NCI-H128 (cell line): ENCODE data around the gene MAN1C1.

ENCODE experiments used
- DNase-seq: peaks from one replicate; lab custom pipeline; 2025; ENCODE audit not compliant: unreplicated experiment; lab: John Stamatoyannopoulos, UW

MAN1C1 gene

GRCh38 chr1:25811384-25812082, 194.9 kb downstream of the MAN1C1 start:
- no peak for DNase-seq

GRCh38 chr1:25813071-25813733, 196.6 kb downstream of the MAN1C1 start:
- DNase-seq: no peak

- no peak for DNase-seq
Measured at GRCh38 chr1:25813734-25814471, 197.3 kb downstream of the MAN1C1 start.

GRCh38 chr1:25814549-25815087, 198.0 kb downstream of the MAN1C1 start:
- no peak for DNase-seq

- no peak for DNase-seq
Measured at GRCh38 chr1:25815208-25816111, 198.9 kb downstream of the MAN1C1 start.

GRCh38 chr1:25816112-25816718, 199.6 kb downstream of the MAN1C1 start:
- no peak for DNase-seq

GRCh38 chr1:25817840-25818501, 201.4 kb downstream of the MAN1C1 start:
- no peak for DNase-seq

- no peak for DNase-seq
Measured at GRCh38 chr1:25818569-25818968, 202.0 kb downstream of the MAN1C1 start.

GRCh38 chr1:25819491-25820246, 203.1 kb downstream of the MAN1C1 start, which contains the start of gene MTFR1L:
TSS of gene MTFR1L (plus strand) at chr1:25819954. CDS start at chr1:25823105, 3,151 bp downstream.
- peak; percentile 77 for DNase-seq

- DNase-seq: peak; percentile 45
Measured at GRCh38 chr1:25820247-25821111, 203.9 kb downstream of the MAN1C1 start.

- DNase-seq: no peak
Measured at GRCh38 chr1:25821112-25821476, 204.5 kb downstream of the MAN1C1 start.

GRCh38 chr1:25821630-25822091, 205.1 kb downstream of the MAN1C1 start:
- no peak for DNase-seq

- DNase-seq: no peak
Measured at GRCh38 chr1:25825605-25826004, 209.0 kb downstream of the MAN1C1 start.

GRCh38 chr1:25826571-25826970, 210.0 kb downstream of the MAN1C1 start:
- DNase-seq: no peak

- no peak for DNase-seq
Measured at GRCh38 chr1:25828491-25828890, 211.9 kb downstream of the MAN1C1 start.

GRCh38 chr1:25829046-25829445, 212.5 kb downstream of the MAN1C1 start:
- no peak for DNase-seq

- no peak for DNase-seq
Measured at GRCh38 chr1:25831569-25832196, 215.1 kb downstream of the MAN1C1 start.
